Transverse colon (tissue), 4 donors: ENCODE measurements around the gene DMAC1.

Source experiments
- CTCF ChIP-seq, 5 experiments: fragments of 200-600 bp in 3 of 5; fragments of 450-650 bp in 2 of 5; sonication (generic) in 3 of 5; IDR thresholded peaks; 1 replicate in 2 of 5; 2 replicates in 3 of 5; pipeline ENCODE4 v1.5.1; 2016 to 2017; ENCODE audit warnings: antibody characterized with exemption in 5 of 5, inconsistent platforms in 3 of 5, mild to moderate bottlenecking in 2 of 5, moderate library complexity in 1 of 5
- POLR2AphosphoS5 ChIP-seq, 3 donors: sonication (generic); formaldehyde crosslinking; IDR thresholded peaks; one replicate each; pipeline ENCODE4 v1.6.1; 2016; ENCODE audit warnings: antibody characterized with exemption in 3 of 3

- TF ChIP-seq POLR2AphosphoS5 (IDR thresholded peaks at IDR 0.05) = no peak
- TF ChIP-seq CTCF (IDR thresholded peaks at IDR 0.05) = no peak
Observed at GRCh38 chr9:7790022-7790818, 9.4 kb downstream of the DMAC1 start.
